Measurements from ENCODE around the gene GSTM2. TPM values are rescaled to one million over a fixed set of nuclear protein-coding genes. Genes with fewer than 3 reads are reported as not detected.

Gene GSTM2
- total and polyA plus RNA-seq, 2 of the 4 experiments (the other 2 are of a cell fraction): 10.2 to 85.5 TPM

DNA sequence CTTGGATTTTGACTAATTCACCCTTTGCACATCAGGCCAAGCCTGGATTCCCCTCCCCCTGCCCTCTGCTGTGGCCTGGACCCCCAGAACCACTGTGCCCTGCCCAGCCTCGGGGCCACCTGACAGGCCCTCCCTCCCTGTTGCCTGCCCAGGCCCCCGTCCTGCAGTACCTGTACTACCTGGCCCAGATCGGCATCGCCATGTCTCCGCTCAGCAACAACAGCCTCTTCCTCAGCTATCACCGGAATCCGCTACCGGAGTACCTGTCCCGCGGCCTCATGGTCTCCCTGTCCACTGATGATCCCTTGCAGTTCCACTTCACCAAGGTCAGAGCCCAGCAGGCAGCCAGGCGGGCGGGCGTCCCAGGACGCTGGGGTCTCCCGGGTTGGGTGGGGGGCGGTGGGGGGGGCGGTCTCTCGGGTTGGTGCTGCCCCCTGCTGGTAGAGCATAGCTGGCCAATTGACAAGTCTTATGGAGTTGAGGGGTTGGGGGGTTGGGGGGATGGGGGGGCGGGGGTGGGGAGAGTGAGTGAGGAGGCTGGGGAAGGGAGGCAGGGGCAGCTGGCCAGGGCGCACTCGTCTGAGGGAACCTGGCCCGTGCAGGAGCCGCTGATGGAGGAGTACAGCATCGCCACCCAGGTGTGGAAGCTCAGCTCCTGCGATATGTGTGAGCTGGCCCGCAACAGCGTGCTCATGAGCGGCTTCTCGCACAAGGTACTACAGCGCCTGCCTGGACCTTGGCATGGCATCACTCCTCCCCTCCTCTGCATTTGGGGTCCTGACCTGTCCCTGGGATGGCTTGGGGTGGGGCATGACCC, 37.6 kb upstream of the GSTM2 start:
- H3K36me3 ChIP-seq (ENCODE audit: control insufficient read depth, insufficient read depth, low read length): peaks cover 68% of the 10 kb centered on the region
- peaks cover 1% of the 10 kb centered on the region; the same call in 1 of the 2 replicates for H3K4me1 ChIP-seq (ENCODE audit: control insufficient read depth, insufficient read depth, low read length)
- ChIA-PET POLR2A (ENCODE audit: unreplicated experiment) (interaction anchor here (0.6 kb wide), 1 partner anchor 81 kb away, joined by 3 read pairs; no protein-coding TSS in a partner anchor), CTCF (interaction anchor here (1.0 to 1.2 kb wide), 2 partner anchors 10 to 84 kb away, joined by 4 to 6 read pairs; partner anchors contain the start of genes AMPD2 and GNAT2)
- H3K4me2 ChIP-seq (ENCODE audit: low read depth, low read length): no peak overlapping the region
- DNase-seq (no peak), ATAC-seq (ENCODE audit: low read depth) (no peak)
- no peak overlapping the region for H2BK20ac ChIP-seq (ENCODE audit: low read depth, low read length)
- H3K4ac ChIP-seq (ENCODE audit: low read depth, low read length): no peak overlapping the region
- peaks cover 22% of the 10 kb centered on the region for H4K20me1 ChIP-seq (ENCODE audit: insufficient read depth, low read length)
- H3K9me3 ChIP-seq (ENCODE audit: control insufficient read depth, insufficient read depth, low read length): no peaks in the 10 kb centered on the region
- H3K18ac ChIP-seq (ENCODE audit: low read depth, low read length): no peak overlapping the region
- H3K79me1 ChIP-seq (ENCODE audit: low read depth in 1 of 2, low read length in 2 of 2): peaks cover 26 to 48% of the 10 kb centered on the region in 2 experiments
- peak overlapping the region; percentile 63 for H2AK5ac ChIP-seq (ENCODE audit: low read depth, low read length)
- dilution Hi-C loops (cut with HindIII; ENCODE audit: low sequenced_read_pairs, unreplicated experiment): no loop called here
- TF ChIP-seq RAD21 (IDR thresholded peaks at IDR 0.05; ENCODE audit: low read length): 0 out of 2 replicates have a peak, but pooled peaks have one; percentile 23
- TF ChIP-seq, protein P1, sequence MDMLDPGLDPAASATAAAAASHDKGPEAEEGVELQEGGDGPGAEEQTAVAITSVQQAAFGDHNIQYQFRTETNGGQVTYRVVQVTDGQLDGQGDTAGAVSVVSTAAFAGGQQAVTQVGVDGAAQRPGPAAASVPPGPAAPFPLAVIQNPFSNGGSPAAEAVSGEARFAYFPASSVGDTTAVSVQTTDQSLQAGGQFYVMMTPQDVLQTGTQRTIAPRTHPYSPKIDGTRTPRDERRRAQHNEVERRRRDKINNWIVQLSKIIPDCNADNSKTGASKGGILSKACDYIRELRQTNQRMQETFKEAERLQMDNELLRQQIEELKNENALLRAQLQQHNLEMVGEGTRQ (IDR thresholded peaks at IDR 0.05; ENCODE audit: low read depth, low read length): no peak
- no peaks in the 10 kb centered on the region for H3K27me3 ChIP-seq (ENCODE audit: control insufficient read depth, insufficient read depth, low read length)
- no peak overlapping the region for H2BK120ac ChIP-seq (ENCODE audit: low read depth, low read length)
- no peak overlapping the region for H3K14ac ChIP-seq (replicated peaks; ENCODE audit: low read depth, low read length)
- H3K23ac ChIP-seq (ENCODE audit: low read depth, low read length): no peak overlapping the region
- no peak overlapping the region for H4K91ac ChIP-seq (ENCODE audit: insufficient read depth, low read depth, low read length)
- 88% methylated on average over 5 of the region's 30 CpGs; no CpG with 5 or more reads in 1 of the 2 experiments for WGBS, 2 experiments (ENCODE audit: extremely low coverage in 2 of 2, insufficient read length in 1 of 2)
- BruUV-seq (replicated peaks): no TSS peak
- H3K9me1 ChIP-seq (ENCODE audit: insufficient read depth, low read length): no peaks in the 10 kb centered on the region
- no peak overlapping the region for H3K4me3 ChIP-seq (ENCODE audit: insufficient read depth, low read depth, low read length)
- intact Hi-C loops (cut with micrococcal nuclease): no loop called here
- in situ Hi-C loops (cut with MboI; ENCODE audit: low sequenced_read_pairs): no loop called here
- H2AK9ac ChIP-seq (replicated peaks; ENCODE audit: low read depth, low read length, poor library complexity): peak overlapping the region; percentile 42
- H3K27ac ChIP-seq (ENCODE audit: insufficient read depth, low read length): no peak overlapping the region
- H2AFZ ChIP-seq (replicated peaks; ENCODE audit: low read length, poor library complexity): peak overlapping the region; percentile 48
- no peak overlapping the region for H3K56ac ChIP-seq (ENCODE audit: extremely low read depth, insufficient read depth, low read length)
- H2BK5ac ChIP-seq (ENCODE audit: low read depth, low read length, poor library complexity, severe bottlenecking): no peak overlapping the region
- H4K5ac ChIP-seq (ENCODE audit: low read depth, low read length): no peak overlapping the region
- 0 out of 4 replicates have a peak overlapping the region, but pooled peaks of 1 of the 2 experiments have one; percentile 25 for H4K8ac ChIP-seq (ENCODE audit: low read depth in 2 of 2, low read length in 2 of 2)
- H3K9ac ChIP-seq (ENCODE audit: low read depth, low read length): no peak overlapping the region
- H2BK15ac ChIP-seq (ENCODE audit: low read depth, low read length): no peak overlapping the region
